Suppressor macrophage treated with lipopolysaccharide for 1 hour (primary cell): ENCODE data around the gene PHAX.
"Not testable (repeated sequence)": the region's sequence is repeated elsewhere in the genome, so short reads cannot be mapped to it uniquely, and the experiment has no call there.

Source experiments
- DNase-seq, 3 donors: peaks; one replicate each; pipeline ENCODE4 v3.0.0-alpha.2; 2020 to 2022

Gene PHAX

GRCh38 chr5:126600631-126601511 is at the start of gene PHAX:
TSS of gene PHAX (plus strand) at chr5:126600947. CDS start at chr5:126600963, 16 bp downstream.
- DNase-seq = peak; percentile 86 to 95 (median 89)

GRCh38 chr5:126552614-126553013 is 48.1 kb upstream of the PHAX start:
- DNase-seq = peak in 1 of 3 donors; percentile 15

GRCh38 chr5:126555101-126555500 is 45.6 kb upstream of the PHAX start:
- not testable (repeated sequence) for DNase-seq

- DNase-seq = no peak
Measured at GRCh38 chr5:126561908-126562307, 38.8 kb upstream of the PHAX start.

GRCh38 chr5:126562823-126563222 is 37.9 kb upstream of the PHAX start:
- no peak for DNase-seq

GRCh38 chr5:126568206-126568755 is 32.5 kb upstream of the PHAX start:
- DNase-seq = no peak

- no peak for DNase-seq
Measured at GRCh38 chr5:126575644-126576043, 25.1 kb upstream of the PHAX start.

GRCh38 chr5:126576974-126577373 is 23.8 kb upstream of the PHAX start:
- no peak for DNase-seq

- DNase-seq = no peak
Measured at GRCh38 chr5:126577415-126577814, 23.3 kb upstream of the PHAX start.

GRCh38 chr5:126579716-126580115 is 21.0 kb upstream of the PHAX start:
- no peak for DNase-seq

GRCh38 chr5:126583761-126584160 is 17.0 kb upstream of the PHAX start:
- DNase-seq = no peak

- DNase-seq = no peak
Measured at GRCh38 chr5:126587551-126588390, 13.0 kb upstream of the PHAX start.

GRCh38 chr5:126589536-126590297 is 11.0 kb upstream of the PHAX start:
- DNase-seq = no peak

GRCh38 chr5:126591549-126591948 is 9.2 kb upstream of the PHAX start:
- DNase-seq = no peak

- peak; percentile 57 to 81 (median 58) for DNase-seq
Measured at GRCh38 chr5:126594748-126595485, 5.8 kb upstream of the PHAX start, which contains the start of gene ALDH7A1. TSS of gene ALDH7A1 (minus strand) at chr5:126595219. CDS start at chr5:126595198, 21 bp downstream.

- no peak for DNase-seq
Measured at GRCh38 chr5:126595486-126596083, 5.2 kb upstream of the PHAX start.

GRCh38 chr5:126597156-126597555 is 3.6 kb upstream of the PHAX start:
- peak in 2 of 3 donors; percentile 6 to 34 for DNase-seq

GRCh38 chr5:126599499-126599898 is 1.2 kb upstream of the PHAX start:
- DNase-seq = no peak

GRCh38 chr5:126599971-126600630 is 646 bp upstream of the PHAX start:
- not testable (repeated sequence) for DNase-seq

- no peak for DNase-seq
Measured at GRCh38 chr5:126603402-126603991, 2.8 kb downstream of the PHAX start.
